ENCODE data around the gene HES7.
A peak's percentile ranks its signal among the peaks of the same experiment; 100 is the strongest.
"Not testable (repeated sequence)": the region's sequence is repeated elsewhere in the genome, so short reads cannot be mapped to it uniquely, and the experiment has no call there.

The HES7 gene

DNA sequence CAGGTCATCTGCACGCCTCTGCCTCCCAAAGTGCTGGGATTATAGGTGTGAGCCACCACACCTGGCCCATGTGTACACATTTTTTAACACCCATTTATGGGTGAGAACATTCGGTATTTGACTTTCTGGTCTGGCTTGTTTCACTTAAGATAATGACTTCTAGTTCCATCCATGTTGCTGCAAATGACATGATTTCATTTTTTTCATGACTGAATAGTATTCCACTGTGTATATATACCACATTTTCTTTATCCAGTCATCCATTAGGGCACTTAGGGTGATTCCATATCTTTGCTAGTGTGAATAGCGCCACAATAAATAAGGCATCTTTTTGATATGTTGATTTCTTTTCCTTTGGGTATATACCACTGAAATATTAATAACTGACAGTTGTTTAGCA is 42.0 kb downstream of the HES7 start:
- DNase-seq (ENCODE audit: low read depth), result no peak
- H3K4me3 ChIP-seq (ENCODE audit: low read depth, low read length), result no peak overlapping the region

DNA sequence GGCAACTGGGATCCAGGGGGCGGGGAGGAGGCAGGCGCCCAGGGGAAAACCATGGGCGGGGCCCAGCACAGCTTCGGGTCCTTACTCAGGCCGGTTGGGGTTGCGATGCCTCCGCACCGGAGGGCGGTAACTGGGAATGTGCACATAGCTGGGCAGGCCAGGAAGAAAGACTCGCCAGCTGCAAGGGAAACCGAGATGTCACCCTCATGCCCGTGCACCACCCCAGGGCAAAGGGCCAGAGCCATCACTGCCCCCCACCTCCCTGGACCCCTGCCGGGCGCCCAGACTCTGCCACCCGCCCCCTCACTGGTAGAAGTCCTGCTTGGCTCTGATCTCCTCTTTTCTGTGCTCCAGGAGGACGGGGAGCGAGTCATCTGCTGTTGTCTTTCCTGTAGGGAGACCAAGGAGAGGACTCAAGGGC is 43.1 kb downstream of the HES7 start:
- TF ChIP-seq, protein P1, sequence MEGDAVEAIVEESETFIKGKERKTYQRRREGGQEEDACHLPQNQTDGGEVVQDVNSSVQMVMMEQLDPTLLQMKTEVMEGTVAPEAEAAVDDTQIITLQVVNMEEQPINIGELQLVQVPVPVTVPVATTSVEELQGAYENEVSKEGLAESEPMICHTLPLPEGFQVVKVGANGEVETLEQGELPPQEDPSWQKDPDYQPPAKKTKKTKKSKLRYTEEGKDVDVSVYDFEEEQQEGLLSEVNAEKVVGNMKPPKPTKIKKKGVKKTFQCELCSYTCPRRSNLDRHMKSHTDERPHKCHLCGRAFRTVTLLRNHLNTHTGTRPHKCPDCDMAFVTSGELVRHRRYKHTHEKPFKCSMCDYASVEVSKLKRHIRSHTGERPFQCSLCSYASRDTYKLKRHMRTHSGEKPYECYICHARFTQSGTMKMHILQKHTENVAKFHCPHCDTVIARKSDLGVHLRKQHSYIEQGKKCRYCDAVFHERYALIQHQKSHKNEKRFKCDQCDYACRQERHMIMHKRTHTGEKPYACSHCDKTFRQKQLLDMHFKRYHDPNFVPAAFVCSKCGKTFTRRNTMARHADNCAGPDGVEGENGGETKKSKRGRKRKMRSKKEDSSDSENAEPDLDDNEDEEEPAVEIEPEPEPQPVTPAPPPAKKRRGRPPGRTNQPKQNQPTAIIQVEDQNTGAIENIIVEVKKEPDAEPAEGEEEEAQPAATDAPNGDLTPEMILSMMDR (IDR thresholded peaks at IDR 0.05; ENCODE audit: low read depth, low read length, missing control alignments), result no peak
- H3K4me3 ChIP-seq (ENCODE audit: low read depth, low read length), result no peak overlapping the region
- DNase-seq (ENCODE audit: low read depth), result no peak

More for the DNA sequence above, 42.0 kb downstream of the HES7 start:
- TF ChIP-seq, protein P1 (IDR thresholded peaks at IDR 0.05; ENCODE audit: low read depth, low read length, missing control alignments), result no peak

DNA sequence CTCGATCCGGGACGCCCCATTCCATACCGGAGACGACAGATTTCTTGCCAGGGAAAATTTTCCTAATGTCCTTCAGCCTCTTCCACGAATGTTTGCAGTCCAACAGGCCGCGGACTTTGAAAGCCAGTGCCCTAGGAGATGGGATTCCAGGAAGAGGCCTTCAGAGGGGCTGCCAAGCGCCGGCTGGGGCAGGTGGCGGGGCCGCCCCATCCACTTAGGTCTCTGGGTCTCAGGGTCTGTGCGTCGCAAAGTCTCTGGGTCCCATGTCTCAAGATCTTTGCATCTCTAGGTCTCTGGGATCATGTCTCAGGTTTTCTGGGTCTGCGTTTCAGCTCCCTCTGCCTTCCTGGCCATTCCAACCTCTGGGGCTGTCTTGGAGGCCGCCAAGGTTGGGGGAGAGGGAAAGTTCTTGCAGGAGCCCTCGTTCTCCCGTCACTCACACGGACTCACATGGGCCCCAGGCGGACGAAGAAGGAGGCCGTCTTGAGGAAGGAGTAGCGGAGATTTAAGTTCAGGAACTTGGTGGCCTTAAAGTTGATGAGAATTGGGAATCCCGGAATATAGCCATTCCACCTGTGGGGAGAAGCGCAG is 43.6 kb downstream of the HES7 start:
- no peak for DNase-seq (ENCODE audit: low read depth)
- no peak overlapping the region for H3K4me3 ChIP-seq (ENCODE audit: low read depth, low read length)
- TF ChIP-seq, protein P1 (IDR thresholded peaks at IDR 0.05; ENCODE audit: low read depth, low read length, missing control alignments), result no peak

DNA sequence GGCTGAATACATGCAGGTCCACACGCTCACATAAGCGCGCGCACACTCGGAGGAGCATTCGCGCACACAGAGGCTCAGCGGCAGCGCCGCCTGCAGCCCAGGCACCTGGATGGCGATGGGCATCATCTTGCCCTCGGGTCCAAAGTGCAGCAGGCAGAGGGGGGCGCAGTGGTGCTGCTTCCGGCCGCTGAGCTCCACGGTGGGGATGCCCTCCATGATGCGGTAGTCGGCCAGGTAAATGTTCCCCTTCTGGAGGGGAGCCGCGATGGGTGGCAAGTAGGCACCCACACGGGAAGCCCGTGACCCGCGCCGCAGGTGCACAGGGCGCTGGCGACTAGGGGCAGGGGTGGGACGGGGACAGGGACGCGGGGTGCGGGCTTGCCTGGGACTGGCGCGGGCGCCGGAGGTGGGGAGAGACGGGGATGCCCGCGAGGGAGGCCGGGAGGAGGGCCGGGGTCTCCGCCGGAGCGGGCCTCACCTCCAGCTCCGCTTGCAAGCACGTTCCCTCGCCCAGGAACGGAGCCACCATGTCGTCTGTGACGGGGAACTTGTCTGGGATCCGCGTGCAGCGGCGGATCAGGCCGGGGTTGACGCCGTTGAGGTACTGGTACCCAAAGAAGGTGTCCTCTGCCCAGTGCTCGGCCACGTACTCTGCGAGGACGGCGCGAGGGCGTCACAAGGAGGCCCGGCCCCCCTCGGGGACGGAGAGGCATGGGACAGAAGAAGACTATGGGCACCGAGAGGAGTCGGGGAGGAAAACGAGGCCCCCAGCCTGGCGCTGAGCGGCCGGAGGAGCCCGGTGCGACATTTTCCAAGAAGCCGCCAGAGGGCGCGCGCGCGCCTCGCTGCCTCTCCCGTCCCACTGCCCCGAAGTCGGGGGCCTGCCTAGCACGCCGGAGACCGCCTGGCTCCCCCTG is 44.4 kb downstream of the HES7 start:
- DNase-seq (ENCODE audit: low read depth), result peak; percentile 16
- TF ChIP-seq, protein P1 (IDR thresholded peaks at IDR 0.05; ENCODE audit: low read depth, low read length, missing control alignments), result peak; percentile 90
- peak overlapping the region; percentile 52 for H3K4me3 ChIP-seq (ENCODE audit: low read depth, low read length)

DNA sequence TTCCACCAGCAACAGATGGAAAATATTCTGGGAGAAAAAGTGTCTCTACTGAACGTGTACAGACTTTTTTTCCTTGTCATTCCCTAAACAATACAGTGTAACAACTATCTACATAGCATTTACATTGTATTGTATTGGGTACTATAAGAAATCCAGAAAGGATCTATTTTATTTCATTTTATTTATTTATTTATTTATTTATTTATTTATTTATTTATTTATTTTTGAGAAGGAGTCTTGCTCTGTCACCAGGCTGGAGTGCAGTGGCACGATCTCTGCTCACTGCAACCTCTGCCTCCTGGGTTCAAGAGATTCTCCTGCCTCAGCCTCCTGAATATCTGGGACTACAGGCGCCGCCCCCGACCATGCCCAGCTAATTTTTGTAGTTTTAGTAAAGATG is 46.0 kb downstream of the HES7 start:
- not testable (repeated sequence) for DNase-seq (ENCODE audit: low read depth); H3K4me3 ChIP-seq (ENCODE audit: low read depth, low read length)

DNA sequence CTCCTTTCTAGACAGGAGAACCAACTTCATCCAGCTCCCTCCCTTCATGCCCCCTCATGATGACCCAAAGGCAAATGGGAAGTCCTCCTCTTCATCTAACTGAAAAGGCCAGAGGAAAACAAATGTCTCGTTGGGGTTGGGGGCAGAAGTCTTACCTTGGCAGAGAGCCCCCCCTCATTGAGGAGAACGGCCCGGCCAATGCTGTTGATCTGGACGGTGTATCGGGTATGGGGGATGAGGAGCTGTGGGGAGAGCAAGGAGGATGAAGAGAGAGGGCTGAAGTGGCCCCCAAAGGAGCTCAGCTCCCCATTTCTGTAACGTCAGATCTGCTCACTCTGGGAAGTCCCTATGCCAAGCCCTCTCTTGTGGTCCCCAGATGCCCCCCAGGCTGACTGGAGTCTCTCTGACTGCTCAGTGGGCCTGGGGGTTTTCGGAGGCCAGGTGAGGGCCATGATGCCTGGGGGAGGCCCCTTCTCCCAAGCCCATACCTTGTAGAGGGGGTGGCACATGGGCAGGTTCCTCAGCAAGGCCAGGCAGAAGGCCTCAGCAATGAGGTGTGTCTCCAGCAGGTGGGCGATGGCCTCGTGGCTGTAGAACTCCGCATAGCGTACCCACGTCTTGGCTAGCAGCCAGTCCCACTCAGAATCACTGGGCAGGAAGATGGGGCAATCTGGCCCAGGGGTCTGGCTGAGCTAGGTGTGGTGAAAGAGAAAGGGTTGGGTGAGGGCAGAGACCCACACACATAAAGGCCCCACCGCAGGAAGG is 47.2 kb downstream of the HES7 start:
- TF ChIP-seq, protein P1 (IDR thresholded peaks at IDR 0.05; ENCODE audit: low read depth, low read length, missing control alignments), result no peak
- no peak for DNase-seq (ENCODE audit: low read depth)
- H3K4me3 ChIP-seq (ENCODE audit: low read depth, low read length), result no peak overlapping the region

All from GM12864 (cell line).